SH-SY5Y (cell line): ENCODE results near the gene RGP1.

Experiments used
- GATA2 ChIP-seq: IDR thresholded peaks from 2 replicates; pipeline ENCODE4 v1.6.1; 2011; ENCODE audit warnings: mild to moderate bottlenecking, low read depth, low read length
- GATA3 ChIP-seq: IDR thresholded peaks from 2 replicates; pipeline ENCODE4 v1.6.1; 2011; ENCODE audit warnings: low read depth, mild to moderate bottlenecking, low read length, moderate library complexity

DNA sequence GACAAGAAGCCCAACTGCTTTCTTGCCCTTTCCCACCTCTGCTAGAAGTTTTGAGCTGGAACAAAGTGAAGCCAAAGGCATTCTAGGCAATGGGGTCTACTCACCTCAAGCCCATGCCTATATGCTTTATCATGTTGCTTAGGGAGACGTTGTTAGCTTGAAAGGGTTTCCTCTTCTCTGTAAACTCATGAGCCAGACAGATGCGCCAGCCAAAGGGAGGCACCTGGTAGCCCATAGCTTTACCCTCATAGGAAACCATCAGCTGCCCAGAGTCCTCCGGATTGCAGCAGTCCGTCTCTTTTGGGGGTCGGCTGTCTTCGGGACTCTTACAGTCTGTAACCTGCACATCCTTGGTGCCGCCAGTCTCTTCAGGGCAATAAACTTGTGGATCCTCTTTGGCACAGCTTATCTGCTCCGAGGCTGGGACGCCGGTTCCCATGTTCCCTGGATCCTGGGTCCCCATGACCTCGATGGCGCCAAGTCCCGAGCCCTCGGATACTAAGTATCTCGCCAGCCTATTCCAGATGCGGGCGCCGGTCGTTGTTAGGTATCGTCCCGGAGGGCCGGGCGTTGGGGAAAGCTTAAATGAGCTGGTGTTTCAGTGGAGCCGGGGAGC is 737 bp upstream of the RGP1 start:
- TF ChIP-seq GATA3 = no peak
- no peak for TF ChIP-seq GATA2
